ENCODE measurements around the gene MRPS18A. TPM values are rescaled to one million over a fixed set of nuclear protein-coding genes. Genes with fewer than 3 reads are reported as not detected.

MRPS18A gene
- polyA plus RNA-seq, 10 donors: 25.5 to 33.5 (median 29.8) TPM

Other genes with a start within 250 kb of the MRPS18A start
- 1 to 10 TPM; 1.4 to 4.3 (median 2.1) TPM for gene DLK2, start 232.2 kb downstream of the MRPS18A start, polyA plus RNA-seq (ENCODE audit: insufficient read length in 10 of 10)
- 10 to 100 TPM; 17.8 to 35.8 (median 25.1) TPM for gene TJAP1, start 210.2 kb downstream of the MRPS18A start, polyA plus RNA-seq (ENCODE audit: insufficient read length in 10 of 10)
- gene LRRC73, start 177.4 kb downstream of the MRPS18A start, polyA plus RNA-seq (ENCODE audit: insufficient read length in 10 of 10): under 1 TPM; 0.10 to 0.26 (median 0.15) TPM
- 100 to 1,000 TPM in 1 of 10 donors, 10 to 100 TPM in 9; 75.0 to 103 (median 83.3) TPM for gene YIPF3, start 170.9 kb downstream of the MRPS18A start, polyA plus RNA-seq (ENCODE audit: insufficient read length in 10 of 10)
- 10 to 100 TPM; 13.6 to 22.3 (median 17.0) TPM for gene POLR1C, start 170.7 kb downstream of the MRPS18A start, polyA plus RNA-seq (ENCODE audit: insufficient read length in 10 of 10)
- 10 to 100 TPM; 19.8 to 37.0 (median 28.1) TPM for gene XPO5, start 111.8 kb downstream of the MRPS18A start, polyA plus RNA-seq (ENCODE audit: insufficient read length in 10 of 10)
- gene POLH, start 111.6 kb downstream of the MRPS18A start, polyA plus RNA-seq (ENCODE audit: insufficient read length in 10 of 10): 10 to 100 TPM; 10.4 to 17.9 (median 12.8) TPM
- 10 to 100 TPM; 29.3 to 57.9 (median 36.7) TPM for gene GTPBP2, start 58.5 kb downstream of the MRPS18A start, polyA plus RNA-seq (ENCODE audit: insufficient read length in 10 of 10)
- gene MAD2L1BP, start 52.0 kb downstream of the MRPS18A start, polyA plus RNA-seq (ENCODE audit: insufficient read length in 10 of 10): 10 to 100 TPM; 16.0 to 19.8 (median 17.4) TPM
- 1 to 10 TPM in 1 of 10 donors, under 1 TPM in 9; 0.28 to 1.1 (median 0.70) TPM for gene RSPH9, start 42.8 kb downstream of the MRPS18A start, polyA plus RNA-seq (ENCODE audit: insufficient read length in 10 of 10)
- gene VEGFA, start 82.4 kb upstream of the MRPS18A start, polyA plus RNA-seq (ENCODE audit: insufficient read length in 10 of 10): 100 to 1,000 TPM in 1 of 10 donors, 10 to 100 TPM in 9; 59.9 to 105 (median 69.1) TPM